Epithelial cell of umbilical artery (primary cell): ENCODE measurements around the gene ERCC8. TPM values are rescaled to one million over a fixed set of nuclear protein-coding genes. Genes with fewer than 3 reads are reported as not detected.

Experiments
- total RNA-seq: library from RNA; depleted of rRNA; stranded (reverse); fragments of >200 nt; gene quantifications from 2 replicates; pipeline ENCODE4 v1.2.3, GENCODE V29; 2014

ERCC8 gene, protein sequence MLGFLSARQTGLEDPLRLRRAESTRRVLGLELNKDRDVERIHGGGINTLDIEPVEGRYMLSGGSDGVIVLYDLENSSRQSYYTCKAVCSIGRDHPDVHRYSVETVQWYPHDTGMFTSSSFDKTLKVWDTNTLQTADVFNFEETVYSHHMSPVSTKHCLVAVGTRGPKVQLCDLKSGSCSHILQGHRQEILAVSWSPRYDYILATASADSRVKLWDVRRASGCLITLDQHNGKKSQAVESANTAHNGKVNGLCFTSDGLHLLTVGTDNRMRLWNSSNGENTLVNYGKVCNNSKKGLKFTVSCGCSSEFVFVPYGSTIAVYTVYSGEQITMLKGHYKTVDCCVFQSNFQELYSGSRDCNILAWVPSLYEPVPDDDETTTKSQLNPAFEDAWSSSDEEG
- total RNA-seq, result 16.7 and 25.0 TPM in 2 replicates

DNA sequence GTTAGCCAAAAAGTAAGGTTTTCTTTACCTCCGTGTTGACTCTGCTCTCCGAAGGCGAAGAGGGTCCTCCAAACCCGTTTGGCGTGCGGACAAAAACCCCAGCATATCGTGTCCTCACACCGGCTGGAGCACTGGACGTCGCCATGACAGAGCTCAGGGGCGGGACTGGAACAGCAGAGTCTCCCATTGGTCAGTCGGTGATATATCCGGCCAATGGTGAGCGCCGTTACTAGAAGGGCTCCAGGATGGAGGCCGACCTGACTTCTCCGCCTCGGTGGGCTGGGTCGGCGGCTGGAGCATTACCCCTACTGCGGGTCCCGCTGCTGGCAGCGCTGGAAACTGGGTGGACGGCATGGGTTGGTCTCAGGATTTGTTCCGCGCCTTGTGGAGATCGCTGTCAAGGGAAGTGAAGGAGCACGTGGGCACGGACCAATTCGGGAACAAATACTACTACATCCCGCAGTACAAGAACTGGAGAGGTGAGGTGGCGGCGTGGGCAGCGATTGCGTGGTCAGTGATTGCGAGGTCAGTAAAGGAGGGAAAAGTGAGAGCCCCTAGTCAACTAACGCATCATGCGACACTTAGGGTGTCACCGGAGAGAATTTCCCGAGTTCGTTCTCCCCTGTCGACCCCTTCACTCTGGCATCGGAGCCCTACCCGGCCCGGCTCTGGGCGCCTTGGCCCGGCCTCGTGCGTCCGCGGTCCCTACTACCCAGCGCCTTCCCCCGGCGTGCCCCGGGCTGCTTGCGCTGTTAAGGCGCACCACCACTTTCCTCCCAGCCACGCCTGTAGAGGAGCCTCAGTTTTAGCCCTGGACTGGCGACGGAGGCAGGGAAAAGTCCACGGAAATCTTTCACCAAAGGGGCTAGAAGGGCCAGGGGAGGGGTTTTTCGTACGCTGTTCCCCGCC, at the start of gene ERCC8, which contains the start of gene NDUFAF2:
Gene ERCC8 (minus strand): TSS at position 167 of the 909 bp plus-strand sequence. CDS start 62 bp downstream, at position 105.
Gene NDUFAF2 (plus strand): TSS at position 302 of the 909 bp plus-strand sequence. CDS start 51 bp downstream, at position 353.

DNA sequence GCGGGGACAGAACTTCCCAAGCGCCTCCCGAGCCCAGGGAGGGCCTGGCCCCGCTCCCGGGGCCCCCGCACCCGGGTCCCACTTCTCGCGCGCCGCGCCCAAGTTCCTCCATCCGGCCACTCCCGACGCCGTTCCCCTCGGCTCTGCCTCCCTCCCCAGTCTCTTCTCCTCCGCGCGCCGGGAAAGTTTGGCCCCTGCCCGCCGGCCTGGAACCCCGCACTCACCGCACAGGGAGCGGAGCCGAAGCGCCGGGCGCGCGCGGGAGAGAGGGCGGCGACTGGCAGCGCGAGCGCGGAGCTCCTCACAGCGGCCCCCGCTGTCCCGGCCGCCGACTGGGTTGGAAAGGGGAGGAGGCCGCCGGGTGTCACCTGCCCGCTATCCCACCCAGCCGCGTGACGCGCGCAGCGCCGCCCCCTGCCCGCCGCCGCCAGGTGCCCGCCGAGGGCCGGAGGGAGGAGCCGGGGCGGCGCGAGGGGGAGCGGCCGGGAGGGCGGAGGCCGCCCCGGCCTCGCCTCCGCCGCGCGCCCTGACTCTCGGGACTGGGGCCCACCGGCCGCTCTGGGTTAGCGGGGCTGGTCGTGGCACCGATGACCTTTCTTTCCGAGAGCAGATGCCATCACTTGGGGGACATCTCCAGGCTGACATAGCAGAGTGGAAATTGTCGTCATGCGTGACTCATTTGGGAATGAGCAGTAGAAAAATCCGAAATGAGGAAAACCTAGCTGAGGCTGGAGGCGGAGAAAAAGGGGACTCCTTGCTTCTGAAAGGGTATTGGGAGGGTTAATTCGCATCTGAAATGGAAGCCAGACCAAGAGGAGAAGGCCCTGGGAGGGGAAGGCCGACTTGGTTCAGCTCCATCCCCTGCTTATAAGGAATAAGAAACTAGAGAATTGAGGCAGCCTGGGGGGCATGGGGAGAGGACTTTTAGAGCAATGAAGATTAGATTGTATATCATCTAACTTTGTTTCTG, 100.6 kb downstream of the ERCC8 start, which contains the start of gene ELOVL7:
Gene ELOVL7 (minus strand): TSS at position 334 of the 970 bp plus-strand sequence. CDS start 56,872 bp downstream, outside the sequence.

Other genes starting within 250 kb of the ERCC8 start
- 14.3 and 17.3 TPM in 2 replicates for gene DEPDC1B, start 244.9 kb downstream of the ERCC8 start, total RNA-seq
- under 0.01 and 0.61 TPM in 2 replicates for gene ELOVL7, start 100.8 kb downstream of the ERCC8 start, total RNA-seq
- 39.3 and 49.1 TPM in 2 replicates for gene NDUFAF2, start 135 bp upstream of the ERCC8 start, total RNA-seq
- 70.5 and 81.0 TPM in 2 replicates for gene SMIM15, start 217.4 kb upstream of the ERCC8 start, total RNA-seq